ENCODE data around the gene GADD45GIP1. TPM values are rescaled to one million over a fixed set of nuclear protein-coding genes. Genes with fewer than 3 reads are reported as not detected.

Gene GADD45GIP1
- total RNA-seq, 1 experiment from 2014 or later: 47.5 TPM

- CTCF ChIA-PET: interaction anchor here (0.8 kb wide), 1 partner anchor 13 kb away, joined by 3 read pairs; no protein-coding TSS in a partner anchor
- no peak overlapping the region for H3K4me3 Mint-ChIP-seq (ENCODE audit: unreplicated experiment)
- no peak for DNase-seq (ENCODE audit: unreplicated experiment)
- POLR2A ChIA-PET: interaction anchor here (0.7 kb wide), 1 partner anchor 32 kb away, joined by 3 read pairs; no protein-coding TSS in a partner anchor
- no peak overlapping the region for H3K27ac Mint-ChIP-seq (ENCODE audit: low read depth, unreplicated experiment)
- H3K36me3 Mint-ChIP-seq (ENCODE audit: insufficient read depth, unreplicated experiment): peaks cover 9% of the 10 kb centered on the region
- H3K9me3 Mint-ChIP-seq (ENCODE audit: unreplicated experiment): no peaks in the 10 kb centered on the region
- BruUV-seq (replicated peaks): no TSS peak
- H3K27me3 Mint-ChIP-seq (ENCODE audit: insufficient read depth, unreplicated experiment): no peaks in the 10 kb centered on the region
- H3K4me1 Mint-ChIP-seq (ENCODE audit: insufficient read depth, unreplicated experiment): peaks cover 3% of the 10 kb centered on the region
- intact Hi-C loops (cut with micrococcal nuclease): no loop called here
- no peak for TF ChIP-seq CTCF (IDR thresholded peaks at IDR 0.05; ENCODE audit: unreplicated experiment)
These were observed 43.0 kb downstream of the GADD45GIP1 start for GRCh38 chr19:12913851-12914690.

GRCh38 chr19:12913011-12913561, 43.9 kb downstream of the GADD45GIP1 start:
- no peak overlapping the region for H3K4me3 Mint-ChIP-seq (ENCODE audit: unreplicated experiment)
- ChIA-PET CTCF (no interaction called here), POLR2A (interaction anchor here (0.7 kb wide), 4 partner anchors 9 to 1110 kb away, joined by 3 to 4 read pairs (median 4); no protein-coding TSS in a partner anchor)
- H3K9me3 Mint-ChIP-seq (ENCODE audit: unreplicated experiment): no peaks in the 10 kb centered on the region
- no peaks in the 10 kb centered on the region for H3K36me3 Mint-ChIP-seq (ENCODE audit: insufficient read depth, unreplicated experiment)
- no peak for TF ChIP-seq CTCF (IDR thresholded peaks at IDR 0.05; ENCODE audit: unreplicated experiment)
- no TSS peak for BruUV-seq (replicated peaks)
- DNase-seq (ENCODE audit: unreplicated experiment): no peak
- no peaks in the 10 kb centered on the region for H3K27me3 Mint-ChIP-seq (ENCODE audit: insufficient read depth, unreplicated experiment)
- intact Hi-C loops (cut with micrococcal nuclease): no loop called here
- H3K4me1 Mint-ChIP-seq (ENCODE audit: insufficient read depth, unreplicated experiment): no peaks in the 10 kb centered on the region
- no peak overlapping the region for H3K27ac Mint-ChIP-seq (ENCODE audit: low read depth, unreplicated experiment)

GRCh38 chr19:12912571-12912970, 44.5 kb downstream of the GADD45GIP1 start:
- no peaks in the 10 kb centered on the region for H3K4me1 Mint-ChIP-seq (ENCODE audit: insufficient read depth, unreplicated experiment)
- no peak overlapping the region for H3K4me3 Mint-ChIP-seq (ENCODE audit: unreplicated experiment)
- H3K27me3 Mint-ChIP-seq (ENCODE audit: insufficient read depth, unreplicated experiment): no peaks in the 10 kb centered on the region
- TF ChIP-seq CTCF (IDR thresholded peaks at IDR 0.05; ENCODE audit: unreplicated experiment): no peak
- H3K9me3 Mint-ChIP-seq (ENCODE audit: unreplicated experiment): no peaks in the 10 kb centered on the region
- H3K36me3 Mint-ChIP-seq (ENCODE audit: insufficient read depth, unreplicated experiment): no peaks in the 10 kb centered on the region
- intact Hi-C loops (cut with micrococcal nuclease): no loop called here
- H3K27ac Mint-ChIP-seq (ENCODE audit: low read depth, unreplicated experiment): no peak overlapping the region
- ChIA-PET POLR2A (interaction anchor here (0.7 kb wide), 3 partner anchors 9 to 1110 kb away, joined by 3 to 4 read pairs (median 4); no protein-coding TSS in a partner anchor), CTCF (interaction anchor here (0.6 kb wide), 1 partner anchor 294 kb away, joined by 6 read pairs; no protein-coding TSS in a partner anchor)
- no peak for DNase-seq (ENCODE audit: unreplicated experiment)
- BruUV-seq (replicated peaks): no TSS peak

GRCh38 chr19:12907166-12907565, 49.9 kb downstream of the GADD45GIP1 start:
- no peak overlapping the region for H3K27ac Mint-ChIP-seq (ENCODE audit: low read depth, unreplicated experiment)
- intact Hi-C loops (cut with micrococcal nuclease): no loop called here
- POLR2A ChIA-PET: interaction anchor here (0.9 kb wide), 2 partner anchors 8 to 17 kb away, joined by 3 to 5 read pairs; no protein-coding TSS in a partner anchor

More at GRCh38 chr19:12907166-12907565, 49.9 kb downstream of the GADD45GIP1 start:
- DNase-seq (ENCODE audit: unreplicated experiment): no peak
- H3K4me1 Mint-ChIP-seq (ENCODE audit: insufficient read depth, unreplicated experiment): no peaks in the 10 kb centered on the region
- no peak overlapping the region for H3K4me3 Mint-ChIP-seq (ENCODE audit: unreplicated experiment)
- H3K27me3 Mint-ChIP-seq (ENCODE audit: insufficient read depth, unreplicated experiment): no peaks in the 10 kb centered on the region
- CTCF ChIA-PET: interaction anchor here (0.6 to 1.1 kb wide), 3 partner anchors 14 to 142 kb away, joined by 3 to 4 read pairs (median 3); no protein-coding TSS in a partner anchor
- peaks cover 7% of the 10 kb centered on the region for H3K36me3 Mint-ChIP-seq (ENCODE audit: insufficient read depth, unreplicated experiment)
- TF ChIP-seq CTCF (IDR thresholded peaks at IDR 0.05; ENCODE audit: unreplicated experiment): no peak
- BruUV-seq (replicated peaks): no TSS peak
- H3K9me3 Mint-ChIP-seq (ENCODE audit: unreplicated experiment): no peaks in the 10 kb centered on the region
